Stomach (tissue), 9 donors: ENCODE data around the gene ATP11B. TPM values are rescaled to one million over a fixed set of nuclear protein-coding genes. Genes with fewer than 3 reads are reported as not detected.

Source experiments
- DNase-seq, 2 donors: peaks; one replicate each; pipeline versions ENCODE4 v3.0.0 to v3.0.0-alpha.2; 2013 to 2019
- H3K27ac ChIP-seq, 5 donors: fragments of 200-600 bp in 4 of 5; sonication (generic) in 4 of 5; one replicate each; pipeline ENCODE4 v1.5.1; 2013 to 2019; ENCODE audit warnings: mild to moderate bottlenecking in 1 of 5, moderate library complexity in 1 of 5
- H3K27me3 ChIP-seq, 3 donors: fragments of 200-600 bp; sonication (generic); one replicate each; pipeline ENCODE4 v1.5.1; 2017 to 2019; ENCODE audit warnings: mixed run types in 1 of 3
- H3K36me3 ChIP-seq, 4 donors: fragments of 200-600 bp; sonication (generic); 1 replicate in 3 of 4; 2 replicates in 1 of 4; pipeline ENCODE4 v1.5.1; 2016 to 2019
- H3K4me1 ChIP-seq, 4 donors: fragments of 200-600 bp; sonication (generic); one replicate each; pipeline ENCODE4 v1.5.1; 2016 to 2019
- H3K4me3 ChIP-seq, 4 donors: fragments of 200-600 bp; sonication (generic) in 3 of 4; one replicate each; pipeline ENCODE4 v1.5.1; 2016 to 2019; ENCODE audit warnings: mild to moderate bottlenecking in 1 of 4
- H3K9me3 ChIP-seq, 4 donors: fragments of 200-600 bp; sonication (generic); one replicate each; pipeline ENCODE4 v1.5.1; 2016 to 2019
- EP300 ChIP-seq: sonication (generic); formaldehyde crosslinking; IDR thresholded peaks from one replicate; pipeline ENCODE4 v1.6.1; 2017; ENCODE audit warnings: antibody characterized with exemption
- POLR2A ChIP-seq, 4 donors: fragments of 450-650 bp; IDR thresholded peaks; one replicate each; pipeline ENCODE4 v1.6.1; 2016; ENCODE audit warnings: antibody characterized with exemption in 4 of 4, control low read depth in 2 of 4, mild to moderate bottlenecking in 1 of 4, moderate library complexity in 1 of 4
- POLR2AphosphoS5 ChIP-seq, 3 donors: sonication (generic); formaldehyde crosslinking; IDR thresholded peaks; one replicate each; pipeline ENCODE4 v1.6.1; 2016; ENCODE audit warnings: antibody characterized with exemption in 3 of 3
- WGBS, 5 donors: extraction: QIAGEN DNeasy Blood & Tissue Kit in 3 of 5; methylation state at CpG; one replicate each; pipeline versions ENCODE4 v1.1.5 to v1.1.7; 2013 to 2018; 5-methylcytosine and 5-hydroxymethylcytosine counted together
- intact Hi-C: fragments of 100-400 bp; cut with DNase I; formaldehyde crosslinking; loops from one replicate; pipeline ENCODE4 v1.15.1; 2023; ENCODE audit warnings: low total_unique reads
- polyA plus RNA-seq, 3 donors: library from polyadenylated mRNA; stranded (reverse); fragments of 200-250 nt; gene quantifications; one replicate each; pipeline ENCODE4 v1.2.3, GENCODE V29; 2013
- total RNA-seq, 5 donors: library from RNA; depleted of rRNA; stranded (reverse); fragments of >200 nt; gene quantifications; one replicate each; pipeline versions ENCODE4 v1.1.0 to v1.2.3, GENCODE V29; 2014 to 2016
- TF ChIP-seq, protein P1 (sequence below), 7 experiments: fragments of 450-650 bp in 4 of 7; fragments of 200-600 bp in 3 of 7; sonication (generic) in 3 of 7; IDR thresholded peaks; one replicate each; pipeline ENCODE4 v1.5.1; 2016 to 2019; ENCODE audit warnings: antibody characterized with exemption in 7 of 7, control low read depth in 2 of 7, mild to moderate bottlenecking in 1 of 7
- donor health status: healthy with polysubstance abuse.
- donor health status: Bipolar disorder and iron deficiency.
- donor health status: healthy.

ATP11B gene
- total and polyA plus RNA-seq, 8 donors: 9.6 to 449 (median 120) TPM

GRCh38 chr3:182936918-182937285 lies 143.6 kb downstream of the ATP11B start:
- Histone ChIP-seq H3K36me3 (peaks cover 0 to 9% (median 0%) of the 10 kb centered on the region in 4 donors), H3K27ac (no peak overlapping the region), H3K27me3 (no peaks in the 10 kb centered on the region), H3K9me3 (peaks cover 0 to 12% (median 7%) of the 10 kb centered on the region in 4 donors), H3K4me3 (no peak overlapping the region), H3K4me1 (peaks cover 0 to 5% (median 2%) of the 10 kb centered on the region in 4 donors)
- 72 to 94% (median 87%) methylated on average over 1 of the region's 1 CpG for WGBS, 5 donors
- TF ChIP-seq EP300: no peak
- TF ChIP-seq POLR2A (IDR thresholded peaks at IDR 0.05): no peak
- TF ChIP-seq POLR2AphosphoS5 (IDR thresholded peaks at IDR 0.05): no peak
- TF ChIP-seq, protein P1, sequence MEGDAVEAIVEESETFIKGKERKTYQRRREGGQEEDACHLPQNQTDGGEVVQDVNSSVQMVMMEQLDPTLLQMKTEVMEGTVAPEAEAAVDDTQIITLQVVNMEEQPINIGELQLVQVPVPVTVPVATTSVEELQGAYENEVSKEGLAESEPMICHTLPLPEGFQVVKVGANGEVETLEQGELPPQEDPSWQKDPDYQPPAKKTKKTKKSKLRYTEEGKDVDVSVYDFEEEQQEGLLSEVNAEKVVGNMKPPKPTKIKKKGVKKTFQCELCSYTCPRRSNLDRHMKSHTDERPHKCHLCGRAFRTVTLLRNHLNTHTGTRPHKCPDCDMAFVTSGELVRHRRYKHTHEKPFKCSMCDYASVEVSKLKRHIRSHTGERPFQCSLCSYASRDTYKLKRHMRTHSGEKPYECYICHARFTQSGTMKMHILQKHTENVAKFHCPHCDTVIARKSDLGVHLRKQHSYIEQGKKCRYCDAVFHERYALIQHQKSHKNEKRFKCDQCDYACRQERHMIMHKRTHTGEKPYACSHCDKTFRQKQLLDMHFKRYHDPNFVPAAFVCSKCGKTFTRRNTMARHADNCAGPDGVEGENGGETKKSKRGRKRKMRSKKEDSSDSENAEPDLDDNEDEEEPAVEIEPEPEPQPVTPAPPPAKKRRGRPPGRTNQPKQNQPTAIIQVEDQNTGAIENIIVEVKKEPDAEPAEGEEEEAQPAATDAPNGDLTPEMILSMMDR (IDR thresholded peaks at IDR 0.05): no peak
- intact Hi-C loops: no loop called here
- DNase-seq: no peak

DNA sequence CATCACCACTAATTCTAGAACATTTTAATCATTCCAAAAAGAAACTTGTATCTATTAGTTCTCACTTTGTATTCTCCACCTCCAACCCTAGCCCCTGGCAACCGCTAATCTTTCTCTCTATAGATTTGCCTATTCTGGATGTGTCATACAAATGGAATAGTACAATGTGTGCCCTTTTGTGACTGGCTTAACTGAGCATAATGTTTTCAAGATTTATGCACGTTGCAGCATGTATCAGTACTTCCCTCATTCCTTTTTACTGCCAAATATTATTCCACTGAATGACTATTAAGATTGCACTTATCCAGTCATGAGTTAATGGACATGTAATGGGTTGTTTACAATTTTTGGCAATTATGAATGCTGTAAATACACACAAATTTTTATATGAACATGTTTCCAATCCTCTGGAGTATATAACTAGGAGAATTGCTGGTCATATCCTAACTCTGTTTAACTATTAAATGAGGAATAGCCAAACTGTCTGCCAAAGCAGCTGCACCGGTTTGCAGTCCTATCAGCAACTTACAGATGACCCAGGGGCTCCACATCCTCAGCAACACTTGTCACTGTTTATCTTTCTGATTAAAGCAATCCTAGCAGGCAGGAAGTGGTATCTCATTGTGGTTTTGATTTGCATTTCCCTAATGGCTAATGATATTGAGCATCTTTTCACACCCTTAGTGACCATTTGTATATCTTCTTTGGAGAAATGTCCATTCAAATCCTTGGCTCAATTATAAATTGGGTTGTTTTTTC lies 144.2 kb downstream of the ATP11B start:
- peaks cover 0 to 6% (median 5%) of the 10 kb centered on the region in 4 donors for H3K9me3 ChIP-seq
- intact Hi-C loops: no loop called here
- no peak overlapping the region for H3K4me3 ChIP-seq
- no peak overlapping the region for H3K27ac ChIP-seq
- TF ChIP-seq, protein P1 (IDR thresholded peaks at IDR 0.05): no peak
- TF ChIP-seq POLR2A (IDR thresholded peaks at IDR 0.05) (no peak), EP300 (no peak), POLR2AphosphoS5 (IDR thresholded peaks at IDR 0.05) (no peak)
- H3K27me3 ChIP-seq: no peaks in the 10 kb centered on the region
- H3K36me3 ChIP-seq: peaks cover 0 to 9% (median 0%) of the 10 kb centered on the region in 4 donors
- no peak for DNase-seq
- WGBS, 5 donors: 61 to 69% (median 67%) methylated on average over 3 of the region's 3 CpGs
- H3K4me1 ChIP-seq: peaks cover 0 to 5% (median 2%) of the 10 kb centered on the region in 4 donors

DNA sequence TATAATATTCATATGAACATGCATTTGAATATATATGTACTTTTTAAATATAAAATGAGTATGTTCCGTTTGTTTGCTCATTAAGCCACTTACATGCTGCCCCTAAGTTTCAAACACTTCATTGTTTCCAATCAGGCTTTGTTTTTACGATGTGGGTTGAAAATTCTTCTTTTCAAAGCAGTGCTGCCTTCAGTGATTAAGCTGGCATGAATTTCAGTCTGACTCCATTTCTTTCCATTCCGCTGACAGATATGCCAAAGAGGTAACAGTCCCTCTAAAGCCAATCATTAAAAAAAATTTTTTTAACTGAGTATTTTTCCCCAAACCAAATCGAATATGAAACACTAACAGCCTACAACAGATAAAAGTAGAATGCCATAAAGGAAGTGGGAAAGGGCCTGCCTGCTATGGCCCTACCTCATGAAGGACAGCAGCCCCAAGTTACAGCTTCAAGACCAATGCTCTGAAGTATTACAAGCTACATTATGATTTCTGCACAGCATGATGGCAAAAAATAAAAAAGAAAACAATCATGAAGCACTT lies 147.0 kb downstream of the ATP11B start:
- Histone ChIP-seq H3K36me3 (peaks cover under 1 to 20% (median 11%) of the 10 kb centered on the region in 4 donors), H3K4me3 (no peak overlapping the region), H3K27ac (no peak overlapping the region), H3K9me3 (no peaks in the 10 kb centered on the region), H3K27me3 (no peaks in the 10 kb centered on the region), H3K4me1 (peaks cover 0 to 5% (median 2%) of the 10 kb centered on the region in 4 donors)
- intact Hi-C loops: no loop called here
- TF ChIP-seq, protein P1 (IDR thresholded peaks at IDR 0.05): no peak
- TF ChIP-seq POLR2A (IDR thresholded peaks at IDR 0.05): no peak
- TF ChIP-seq POLR2AphosphoS5 (IDR thresholded peaks at IDR 0.05): no peak
- no peak for TF ChIP-seq EP300
- WGBS, 5 donors: 82 to 93% (median 86%) methylated on average over 4 of the region's 4 CpGs
- DNase-seq: no peak

DNA sequence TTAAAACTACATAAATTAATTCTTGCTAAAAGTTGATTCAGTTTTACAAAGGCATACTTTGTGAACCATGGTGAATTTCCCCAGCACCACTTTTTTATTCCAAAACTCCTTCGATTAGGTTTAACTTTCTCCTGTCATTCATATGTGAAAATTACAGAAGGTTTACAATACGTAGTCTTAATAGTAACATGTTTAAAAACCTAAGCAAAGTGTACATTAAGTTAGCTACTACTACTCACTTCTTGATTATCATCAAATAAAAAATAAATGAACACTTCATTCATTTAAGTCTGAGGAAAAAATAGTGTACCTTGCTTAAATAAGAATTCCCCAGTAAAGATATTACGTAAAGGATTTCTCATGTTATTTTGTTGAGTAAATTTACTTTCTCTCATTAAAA lies 148.4 kb downstream of the ATP11B start:
- no peaks in the 10 kb centered on the region for H3K27me3 ChIP-seq
- H3K4me3 ChIP-seq: no peak overlapping the region
- H3K36me3 ChIP-seq: peaks cover 9 to 34% (median 25%) of the 10 kb centered on the region in 4 donors
- no peak for DNase-seq
- 92 to 98% (median 96%) methylated on average over 3 of the region's 3 CpGs for WGBS, 5 donors
- intact Hi-C loops: no loop called here
- TF ChIP-seq EP300 (no peak), POLR2A (IDR thresholded peaks at IDR 0.05) (no peak), POLR2AphosphoS5 (IDR thresholded peaks at IDR 0.05) (no peak)
- TF ChIP-seq, protein P1 (IDR thresholded peaks at IDR 0.05): no peak
- H3K27ac ChIP-seq: no peak overlapping the region
- H3K9me3 ChIP-seq: no peaks in the 10 kb centered on the region
- H3K4me1 ChIP-seq: peaks cover 0 to 5% (median 2%) of the 10 kb centered on the region in 4 donors
